ENCODE data around the gene SUGCT.

Gene SUGCT

GRCh38 chr7:40694991-40695390 is 560.2 kb downstream of the SUGCT start:
- Histone ChIP-seq H3K27ac (replicated peaks) (no peak overlapping the region), H3K4me3 (replicated peaks; ENCODE audit: insufficient read depth, low read length) (no peak overlapping the region), H3K27me3 (ENCODE audit: insufficient read depth, poor library complexity, severe bottlenecking) (no peaks in the 10 kb centered on the region)
- DNase-seq (ENCODE audit: low read depth in 1 of 2, low spot score in 1 of 2), result no peak
- TF ChIP-seq POLR2AphosphoS5 (IDR thresholded peaks at IDR 0.05; ENCODE audit: low read depth) (no peak), SPI1 (IDR thresholded peaks at IDR 0.05; ENCODE audit: borderline replicate concordance, low read depth) (no peak), GABPA (IDR thresholded peaks at IDR 0.05; ENCODE audit: low read depth) (no peak), REST (IDR thresholded peaks at IDR 0.05; ENCODE audit: insufficient replicate concordance, low read depth) (no peak)
- TF ChIP-seq, protein P1, sequence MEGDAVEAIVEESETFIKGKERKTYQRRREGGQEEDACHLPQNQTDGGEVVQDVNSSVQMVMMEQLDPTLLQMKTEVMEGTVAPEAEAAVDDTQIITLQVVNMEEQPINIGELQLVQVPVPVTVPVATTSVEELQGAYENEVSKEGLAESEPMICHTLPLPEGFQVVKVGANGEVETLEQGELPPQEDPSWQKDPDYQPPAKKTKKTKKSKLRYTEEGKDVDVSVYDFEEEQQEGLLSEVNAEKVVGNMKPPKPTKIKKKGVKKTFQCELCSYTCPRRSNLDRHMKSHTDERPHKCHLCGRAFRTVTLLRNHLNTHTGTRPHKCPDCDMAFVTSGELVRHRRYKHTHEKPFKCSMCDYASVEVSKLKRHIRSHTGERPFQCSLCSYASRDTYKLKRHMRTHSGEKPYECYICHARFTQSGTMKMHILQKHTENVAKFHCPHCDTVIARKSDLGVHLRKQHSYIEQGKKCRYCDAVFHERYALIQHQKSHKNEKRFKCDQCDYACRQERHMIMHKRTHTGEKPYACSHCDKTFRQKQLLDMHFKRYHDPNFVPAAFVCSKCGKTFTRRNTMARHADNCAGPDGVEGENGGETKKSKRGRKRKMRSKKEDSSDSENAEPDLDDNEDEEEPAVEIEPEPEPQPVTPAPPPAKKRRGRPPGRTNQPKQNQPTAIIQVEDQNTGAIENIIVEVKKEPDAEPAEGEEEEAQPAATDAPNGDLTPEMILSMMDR (IDR thresholded peaks at IDR 0.05; ENCODE audit: insufficient read depth, low read length), result no peak

GRCh38 chr7:40697653-40698052 is 562.8 kb downstream of the SUGCT start:
- H3K27ac ChIP-seq (replicated peaks), result no peak overlapping the region
- TF ChIP-seq SPI1 (IDR thresholded peaks at IDR 0.05; ENCODE audit: borderline replicate concordance, low read depth) (no peak), GABPA (IDR thresholded peaks at IDR 0.05; ENCODE audit: low read depth) (no peak), REST (IDR thresholded peaks at IDR 0.05; ENCODE audit: insufficient replicate concordance, low read depth) (no peak), POLR2AphosphoS5 (IDR thresholded peaks at IDR 0.05; ENCODE audit: low read depth) (no peak)
- TF ChIP-seq, protein P1 (IDR thresholded peaks at IDR 0.05; ENCODE audit: insufficient read depth, low read length), result no peak
- H3K27me3 ChIP-seq (ENCODE audit: insufficient read depth, poor library complexity, severe bottlenecking), result no peaks in the 10 kb centered on the region
- DNase-seq (ENCODE audit: low read depth in 1 of 2, low spot score in 1 of 2), result no peak
- no peak overlapping the region for H3K4me3 ChIP-seq (replicated peaks; ENCODE audit: insufficient read depth, low read length)

GRCh38 chr7:40698214-40698920 is 563.6 kb downstream of the SUGCT start:
- Histone ChIP-seq H3K27me3 (ENCODE audit: insufficient read depth, poor library complexity, severe bottlenecking) (no peaks in the 10 kb centered on the region), H3K27ac (replicated peaks) (no peak overlapping the region), H3K4me3 (replicated peaks; ENCODE audit: insufficient read depth, low read length) (no peak overlapping the region)
- no peak for DNase-seq (ENCODE audit: low read depth in 1 of 2, low spot score in 1 of 2)
- TF ChIP-seq, protein P1 (IDR thresholded peaks at IDR 0.05; ENCODE audit: insufficient read depth, low read length), result no peak
- TF ChIP-seq REST (IDR thresholded peaks at IDR 0.05; ENCODE audit: insufficient replicate concordance, low read depth) (no peak), GABPA (IDR thresholded peaks at IDR 0.05; ENCODE audit: low read depth) (no peak), POLR2AphosphoS5 (IDR thresholded peaks at IDR 0.05; ENCODE audit: low read depth) (no peak), SPI1 (IDR thresholded peaks at IDR 0.05; ENCODE audit: borderline replicate concordance, low read depth) (no peak)
